Fibroblast of mammary gland (primary cell): ENCODE data around the gene DDIT4.
"Not testable (repeated sequence)": the region's sequence is repeated elsewhere in the genome, so short reads cannot be mapped to it uniquely, and the experiment has no call there.

Experiments used
- DNase-seq: peaks from one replicate; pipeline ENCODE4 v3.0.0-alpha.2; 2010; ENCODE audit warnings: low read depth
- H3K4me3 ChIP-seq: 2 replicates; pipeline ENCODE4 v1.5.1; 2011; ENCODE audit warnings: low read depth, mild to moderate bottlenecking, low read length, moderate library complexity; ENCODE audit not compliant: control insufficient read depth
- TF ChIP-seq, protein P1 (sequence below): conservative IDR thresholded peaks from 2 replicates; pipeline ENCODE4 v1.5.1; 2011; ENCODE audit warnings: low read depth, low read length, inconsistent platforms; ENCODE audit not compliant: control insufficient read depth, insufficient read depth

The DDIT4 gene

DNA sequence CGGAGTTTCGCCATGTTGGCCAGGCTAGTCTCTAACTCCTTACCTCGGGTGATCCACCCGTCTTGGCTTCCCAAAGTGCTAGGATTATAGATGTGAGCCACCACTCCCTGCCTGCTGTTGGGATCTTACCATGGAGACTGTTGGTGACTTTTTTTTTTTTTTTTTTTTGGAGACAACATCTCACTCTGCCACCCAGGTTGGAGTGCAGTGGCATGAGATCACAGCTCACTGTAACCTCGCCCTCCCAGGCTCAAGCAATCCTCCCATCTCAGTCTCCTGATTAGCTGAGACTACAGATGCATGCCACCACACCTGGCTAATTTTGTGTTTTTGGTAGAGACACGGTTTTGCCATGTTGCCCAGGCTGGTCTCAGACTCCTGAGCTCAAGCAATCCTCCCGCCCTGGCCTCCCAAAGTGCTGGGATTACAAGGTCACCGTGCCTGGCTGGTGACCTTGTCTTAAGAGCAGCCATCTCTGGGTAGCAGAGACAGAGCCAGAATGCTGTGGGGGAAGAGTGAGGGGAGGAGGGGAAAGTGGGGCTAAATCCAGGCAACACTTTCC, 32.0 kb upstream of the DDIT4 start:
- no peak for DNase-seq
- TF ChIP-seq, protein P1, sequence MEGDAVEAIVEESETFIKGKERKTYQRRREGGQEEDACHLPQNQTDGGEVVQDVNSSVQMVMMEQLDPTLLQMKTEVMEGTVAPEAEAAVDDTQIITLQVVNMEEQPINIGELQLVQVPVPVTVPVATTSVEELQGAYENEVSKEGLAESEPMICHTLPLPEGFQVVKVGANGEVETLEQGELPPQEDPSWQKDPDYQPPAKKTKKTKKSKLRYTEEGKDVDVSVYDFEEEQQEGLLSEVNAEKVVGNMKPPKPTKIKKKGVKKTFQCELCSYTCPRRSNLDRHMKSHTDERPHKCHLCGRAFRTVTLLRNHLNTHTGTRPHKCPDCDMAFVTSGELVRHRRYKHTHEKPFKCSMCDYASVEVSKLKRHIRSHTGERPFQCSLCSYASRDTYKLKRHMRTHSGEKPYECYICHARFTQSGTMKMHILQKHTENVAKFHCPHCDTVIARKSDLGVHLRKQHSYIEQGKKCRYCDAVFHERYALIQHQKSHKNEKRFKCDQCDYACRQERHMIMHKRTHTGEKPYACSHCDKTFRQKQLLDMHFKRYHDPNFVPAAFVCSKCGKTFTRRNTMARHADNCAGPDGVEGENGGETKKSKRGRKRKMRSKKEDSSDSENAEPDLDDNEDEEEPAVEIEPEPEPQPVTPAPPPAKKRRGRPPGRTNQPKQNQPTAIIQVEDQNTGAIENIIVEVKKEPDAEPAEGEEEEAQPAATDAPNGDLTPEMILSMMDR: no peak
- no peak overlapping the region for H3K4me3 ChIP-seq

DNA sequence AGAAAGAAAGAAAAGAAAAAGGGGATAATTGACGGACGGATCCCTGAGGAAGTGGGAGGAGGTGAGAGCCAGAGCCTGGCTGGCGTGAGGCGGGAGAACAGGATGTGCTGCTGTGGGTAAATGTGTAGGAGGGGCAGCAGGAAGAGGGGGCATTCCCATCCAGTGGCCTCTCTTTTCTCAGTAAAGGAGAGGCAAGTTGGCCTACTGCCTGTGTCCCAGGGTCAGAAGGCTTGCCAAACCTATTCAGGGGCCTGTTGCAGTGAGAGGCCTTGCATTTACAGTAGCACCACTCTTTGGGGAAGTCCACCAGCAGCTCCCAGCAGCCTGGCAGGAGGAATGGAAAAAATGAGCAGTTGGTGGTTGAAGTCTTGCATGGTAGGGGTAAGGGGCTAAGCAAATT, 31.0 kb upstream of the DDIT4 start:
- TF ChIP-seq, protein P1: no peak
- peak; percentile 75 for DNase-seq
- no peak overlapping the region for H3K4me3 ChIP-seq

DNA sequence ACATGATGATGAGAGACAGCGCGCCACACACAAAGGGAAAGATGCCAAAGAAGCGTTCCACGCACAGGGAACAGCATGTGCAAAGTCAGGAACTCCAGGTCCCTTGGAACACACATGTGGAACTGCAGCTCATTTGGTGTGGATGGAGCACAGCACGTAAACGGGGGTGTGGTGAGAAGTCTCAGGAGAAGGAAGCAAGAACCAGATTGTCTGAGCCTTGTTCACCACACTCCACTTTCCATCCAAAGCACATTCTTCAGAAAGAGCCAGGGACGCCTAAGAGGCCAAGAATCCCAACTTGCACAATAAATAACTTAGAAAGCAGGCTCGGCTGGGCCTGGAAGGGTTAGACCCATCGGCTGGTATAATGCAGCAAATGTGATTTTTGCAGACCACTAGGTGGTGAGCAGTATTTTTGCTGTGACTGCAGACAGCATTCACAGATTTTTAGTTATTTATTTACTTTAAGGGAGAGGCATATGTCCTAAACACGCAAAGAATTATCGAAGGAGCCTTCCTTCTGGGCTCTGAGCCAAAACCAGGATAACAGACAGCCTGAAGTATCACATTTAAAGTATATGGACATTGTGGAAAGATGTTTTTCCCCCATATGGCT, 29.8 kb upstream of the DDIT4 start:
- TF ChIP-seq, protein P1: peak; percentile 60
- DNase-seq: peak; percentile 98
- no peak overlapping the region for H3K4me3 ChIP-seq

DNA sequence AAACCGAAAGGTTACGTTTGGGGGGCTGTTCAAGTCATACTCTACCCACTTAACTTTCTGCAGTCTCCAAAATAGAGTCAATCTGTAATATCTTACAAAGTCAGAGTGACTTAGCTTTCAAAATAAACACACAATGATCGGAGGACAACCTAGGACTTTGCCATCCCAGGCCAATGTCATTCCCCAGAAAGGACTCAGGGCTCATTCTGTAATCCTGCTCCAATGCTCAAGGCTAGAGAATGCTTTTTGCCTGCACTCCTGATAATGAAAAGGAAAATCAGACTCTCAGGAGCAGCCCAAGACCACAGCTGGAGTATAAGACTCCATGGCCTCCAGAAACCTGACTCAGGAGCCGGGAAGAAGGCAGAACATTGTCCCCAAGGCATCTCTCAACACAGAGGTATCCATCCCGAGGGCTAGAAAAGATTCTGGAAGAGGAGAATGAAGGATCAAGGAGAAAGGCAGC, 29.1 kb upstream of the DDIT4 start:
- no peak overlapping the region for H3K4me3 ChIP-seq
- no peak for DNase-seq
- TF ChIP-seq, protein P1: no peak

DNA sequence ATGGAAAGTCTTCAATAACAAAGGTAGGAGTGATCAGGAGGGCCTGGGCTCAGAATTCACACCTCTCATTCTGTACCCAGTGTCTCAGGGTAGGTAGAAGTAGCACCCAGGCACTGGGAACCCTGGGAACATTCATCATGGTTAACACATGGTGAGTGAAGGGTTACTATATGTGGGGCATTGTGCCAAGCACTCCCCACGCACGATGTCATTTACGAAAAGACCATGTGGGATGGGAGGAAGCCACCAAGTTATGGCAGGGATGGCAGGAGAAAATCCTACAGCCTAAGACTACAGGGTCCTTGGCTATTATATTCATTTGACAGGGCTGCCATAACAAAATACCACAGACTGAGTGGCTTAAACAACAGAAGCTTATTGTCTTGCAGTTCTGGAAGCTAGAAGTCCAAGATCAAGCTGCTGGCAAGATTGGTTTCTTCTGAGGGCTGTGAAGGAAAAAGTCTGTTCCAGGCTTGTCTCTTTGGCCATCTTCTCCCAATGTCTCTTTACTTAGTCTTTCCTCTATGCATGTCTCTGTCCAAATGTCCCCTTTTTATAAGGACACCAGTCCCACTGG, 27.7 kb upstream of the DDIT4 start:
- H3K4me3 ChIP-seq: no peak overlapping the region
- TF ChIP-seq, protein P1: no peak
- peak; percentile 39 for DNase-seq

DNA sequence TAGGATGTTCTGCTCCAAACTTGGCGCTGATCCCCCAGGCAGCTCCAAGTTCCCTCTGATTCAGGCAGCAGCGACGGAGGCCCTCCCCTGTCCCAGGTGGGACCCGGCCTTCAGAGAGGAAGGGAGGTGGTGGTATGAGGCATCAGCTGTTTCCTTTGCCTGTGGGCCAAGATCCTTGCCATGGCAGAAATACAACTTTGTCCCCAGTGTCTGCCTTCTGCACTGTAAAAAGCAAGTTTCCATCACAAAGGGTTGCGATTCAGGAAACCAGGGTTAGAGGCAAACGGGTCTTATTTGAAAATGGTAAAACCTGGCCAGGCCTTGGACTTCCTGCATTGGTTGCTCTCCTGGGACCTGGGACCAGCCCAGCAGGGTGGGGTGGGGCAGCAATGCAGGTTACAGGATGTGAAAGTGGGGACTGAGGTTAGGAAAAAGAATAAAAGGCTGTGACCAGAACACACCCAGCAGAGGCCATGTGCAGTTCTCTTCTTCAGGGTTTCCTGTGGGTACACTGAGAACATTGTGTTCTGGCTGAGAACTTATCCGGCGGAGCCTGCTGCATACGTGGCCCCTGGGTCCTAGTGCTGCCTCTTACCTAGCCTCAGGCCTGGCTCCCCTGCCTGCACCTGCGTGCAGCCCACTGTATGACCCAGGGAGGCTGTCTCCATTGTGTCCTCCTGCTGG, 25.1 kb upstream of the DDIT4 start:
- peak; percentile 87 for DNase-seq
- peak overlapping the region; percentile 18 for H3K4me3 ChIP-seq
- TF ChIP-seq, protein P1: no peak

DNA sequence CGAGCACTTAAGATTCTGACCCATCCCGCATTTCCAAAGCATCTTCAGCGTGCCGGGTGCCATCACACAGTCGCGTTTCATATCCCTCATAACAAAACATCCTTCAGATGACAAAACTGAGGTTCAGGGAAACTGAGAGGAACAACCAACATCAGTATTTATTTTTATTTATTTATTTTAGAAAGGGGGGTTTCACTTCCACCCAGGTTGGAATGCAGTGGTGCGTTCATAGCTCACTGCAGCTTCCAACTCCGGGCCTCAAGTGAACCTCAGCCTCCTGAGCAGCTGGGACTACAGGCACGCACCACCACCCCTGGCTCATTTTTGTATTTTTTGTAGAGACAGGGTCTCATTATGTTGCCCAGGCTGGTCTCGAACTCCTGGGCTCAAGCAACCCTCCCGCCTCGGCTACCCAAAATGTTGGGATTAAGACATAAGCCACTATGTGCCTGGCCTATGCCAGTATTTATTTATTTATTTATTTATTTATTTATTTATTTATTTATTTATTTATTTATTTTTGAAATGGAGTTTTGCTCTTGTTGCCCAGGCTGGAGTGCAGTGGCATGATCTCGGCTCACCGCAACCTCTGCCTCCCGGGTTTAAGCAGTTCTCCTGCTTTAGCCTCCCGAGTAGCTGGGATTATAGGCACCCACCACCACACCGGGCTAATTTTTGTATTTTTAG, 24.4 kb upstream of the DDIT4 start:
- DNase-seq, H3K4me3 ChIP-seq: not testable (repeated sequence)
